Measurements from ENCODE around the gene BLOC1S1. TPM values are rescaled to one million over a fixed set of nuclear protein-coding genes. Genes with fewer than 3 reads are reported as not detected.
A peak's percentile ranks its signal among the peaks of the same experiment; 100 is the strongest.

Gene BLOC1S1
- total and polyA plus RNA-seq, 9 of the 15 experiments (the other 6 are each of a cell fraction or from before 2014, with no cell fraction given): 75.2 to 161 (median 98.8) TPM

DNA sequence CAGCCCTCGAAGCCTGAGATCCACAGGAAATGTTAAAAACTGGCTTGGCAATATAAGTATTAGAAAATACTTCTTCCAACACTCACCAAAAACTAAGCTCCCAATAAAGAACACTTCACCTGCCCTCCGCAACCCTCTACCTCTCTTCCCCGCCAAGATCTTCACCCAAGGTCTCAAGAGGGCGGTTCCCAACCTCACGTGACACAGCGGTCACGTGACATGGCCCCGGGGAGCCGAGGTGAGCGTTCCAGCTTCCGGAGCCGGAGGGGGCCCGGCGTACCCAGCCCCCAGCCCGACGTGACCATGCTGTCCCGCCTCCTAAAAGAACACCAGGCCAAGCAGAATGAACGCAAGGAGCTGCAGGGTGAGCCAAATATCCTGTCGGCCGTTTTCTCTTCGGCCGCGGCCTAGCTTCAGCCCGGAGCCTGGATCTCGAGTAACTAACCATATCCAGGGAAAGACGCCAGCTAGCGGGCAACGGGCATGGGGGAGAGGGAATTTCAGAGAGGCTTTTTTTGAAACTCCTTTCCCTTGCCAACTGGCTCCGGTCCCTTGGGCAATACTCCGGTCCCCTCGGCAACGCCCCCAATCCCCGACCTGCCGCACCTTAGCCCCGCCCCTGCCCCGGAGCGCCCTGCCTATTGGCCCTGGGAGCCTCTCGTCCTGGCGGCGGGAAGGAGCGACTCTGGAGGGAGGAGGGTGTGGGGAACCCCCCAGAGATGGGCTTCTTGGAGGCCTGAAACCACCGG is at the start of gene BLOC1S1 (continued):
- TF ChIP-seq, protein P1, sequence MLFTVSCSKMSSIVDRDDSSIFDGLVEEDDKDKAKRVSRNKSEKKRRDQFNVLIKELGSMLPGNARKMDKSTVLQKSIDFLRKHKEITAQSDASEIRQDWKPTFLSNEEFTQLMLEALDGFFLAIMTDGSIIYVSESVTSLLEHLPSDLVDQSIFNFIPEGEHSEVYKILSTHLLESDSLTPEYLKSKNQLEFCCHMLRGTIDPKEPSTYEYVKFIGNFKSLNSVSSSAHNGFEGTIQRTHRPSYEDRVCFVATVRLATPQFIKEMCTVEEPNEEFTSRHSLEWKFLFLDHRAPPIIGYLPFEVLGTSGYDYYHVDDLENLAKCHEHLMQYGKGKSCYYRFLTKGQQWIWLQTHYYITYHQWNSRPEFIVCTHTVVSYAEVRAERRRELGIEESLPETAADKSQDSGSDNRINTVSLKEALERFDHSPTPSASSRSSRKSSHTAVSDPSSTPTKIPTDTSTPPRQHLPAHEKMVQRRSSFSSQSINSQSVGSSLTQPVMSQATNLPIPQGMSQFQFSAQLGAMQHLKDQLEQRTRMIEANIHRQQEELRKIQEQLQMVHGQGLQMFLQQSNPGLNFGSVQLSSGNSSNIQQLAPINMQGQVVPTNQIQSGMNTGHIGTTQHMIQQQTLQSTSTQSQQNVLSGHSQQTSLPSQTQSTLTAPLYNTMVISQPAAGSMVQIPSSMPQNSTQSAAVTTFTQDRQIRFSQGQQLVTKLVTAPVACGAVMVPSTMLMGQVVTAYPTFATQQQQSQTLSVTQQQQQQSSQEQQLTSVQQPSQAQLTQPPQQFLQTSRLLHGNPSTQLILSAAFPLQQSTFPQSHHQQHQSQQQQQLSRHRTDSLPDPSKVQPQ (CRISPR knock-in tag; IDR thresholded peaks at IDR 0.05; ENCODE audit: borderline replicate concordance): 0 out of 2 replicates have a peak, but pooled peaks have one; percentile 40
- TF ChIP-seq PTBP1 (IDR thresholded peaks at IDR 0.05; ENCODE audit: low read depth, low read length) (0 out of 2 replicates have a peak, but pooled peaks have one; percentile 19), ZNF589 (CRISPR knock-in tag; IDR thresholded peaks at IDR 0.05; ENCODE audit: low read depth) (peak; percentile 41; the same call in 1 of the 2 replicates), GABPA (tag; conservative IDR thresholded peaks at IDR 0.05; ENCODE audit: low read depth) (peak; percentile 85), CC2D1A (IDR thresholded peaks at IDR 0.05) (peak; percentile 42; the same call in 1 of the 2 replicates), ZEB2 (IDR thresholded peaks at IDR 0.05) (peak; percentile 68; the same call in 1 of the 2 replicates)
- TF ChIP-seq, protein P2, sequence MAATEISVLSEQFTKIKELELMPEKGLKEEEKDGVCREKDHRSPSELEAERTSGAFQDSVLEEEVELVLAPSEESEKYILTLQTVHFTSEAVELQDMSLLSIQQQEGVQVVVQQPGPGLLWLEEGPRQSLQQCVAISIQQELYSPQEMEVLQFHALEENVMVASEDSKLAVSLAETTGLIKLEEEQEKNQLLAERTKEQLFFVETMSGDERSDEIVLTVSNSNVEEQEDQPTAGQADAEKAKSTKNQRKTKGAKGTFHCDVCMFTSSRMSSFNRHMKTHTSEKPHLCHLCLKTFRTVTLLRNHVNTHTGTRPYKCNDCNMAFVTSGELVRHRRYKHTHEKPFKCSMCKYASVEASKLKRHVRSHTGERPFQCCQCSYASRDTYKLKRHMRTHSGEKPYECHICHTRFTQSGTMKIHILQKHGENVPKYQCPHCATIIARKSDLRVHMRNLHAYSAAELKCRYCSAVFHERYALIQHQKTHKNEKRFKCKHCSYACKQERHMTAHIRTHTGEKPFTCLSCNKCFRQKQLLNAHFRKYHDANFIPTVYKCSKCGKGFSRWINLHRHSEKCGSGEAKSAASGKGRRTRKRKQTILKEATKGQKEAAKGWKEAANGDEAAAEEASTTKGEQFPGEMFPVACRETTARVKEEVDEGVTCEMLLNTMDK (IDR thresholded peaks at IDR 0.05; ENCODE audit: borderline replicate concordance, insufficient read depth, low read depth, low read length, poor library complexity, severe bottlenecking): peak; percentile 67
- TF ChIP-seq, protein P3, sequence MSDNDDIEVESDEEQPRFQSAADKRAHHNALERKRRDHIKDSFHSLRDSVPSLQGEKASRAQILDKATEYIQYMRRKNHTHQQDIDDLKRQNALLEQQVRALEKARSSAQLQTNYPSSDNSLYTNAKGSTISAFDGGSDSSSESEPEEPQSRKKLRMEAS (CRISPR knock-in tag; IDR thresholded peaks at IDR 0.05): peak; percentile 85
- TF ChIP-seq, protein P4, sequence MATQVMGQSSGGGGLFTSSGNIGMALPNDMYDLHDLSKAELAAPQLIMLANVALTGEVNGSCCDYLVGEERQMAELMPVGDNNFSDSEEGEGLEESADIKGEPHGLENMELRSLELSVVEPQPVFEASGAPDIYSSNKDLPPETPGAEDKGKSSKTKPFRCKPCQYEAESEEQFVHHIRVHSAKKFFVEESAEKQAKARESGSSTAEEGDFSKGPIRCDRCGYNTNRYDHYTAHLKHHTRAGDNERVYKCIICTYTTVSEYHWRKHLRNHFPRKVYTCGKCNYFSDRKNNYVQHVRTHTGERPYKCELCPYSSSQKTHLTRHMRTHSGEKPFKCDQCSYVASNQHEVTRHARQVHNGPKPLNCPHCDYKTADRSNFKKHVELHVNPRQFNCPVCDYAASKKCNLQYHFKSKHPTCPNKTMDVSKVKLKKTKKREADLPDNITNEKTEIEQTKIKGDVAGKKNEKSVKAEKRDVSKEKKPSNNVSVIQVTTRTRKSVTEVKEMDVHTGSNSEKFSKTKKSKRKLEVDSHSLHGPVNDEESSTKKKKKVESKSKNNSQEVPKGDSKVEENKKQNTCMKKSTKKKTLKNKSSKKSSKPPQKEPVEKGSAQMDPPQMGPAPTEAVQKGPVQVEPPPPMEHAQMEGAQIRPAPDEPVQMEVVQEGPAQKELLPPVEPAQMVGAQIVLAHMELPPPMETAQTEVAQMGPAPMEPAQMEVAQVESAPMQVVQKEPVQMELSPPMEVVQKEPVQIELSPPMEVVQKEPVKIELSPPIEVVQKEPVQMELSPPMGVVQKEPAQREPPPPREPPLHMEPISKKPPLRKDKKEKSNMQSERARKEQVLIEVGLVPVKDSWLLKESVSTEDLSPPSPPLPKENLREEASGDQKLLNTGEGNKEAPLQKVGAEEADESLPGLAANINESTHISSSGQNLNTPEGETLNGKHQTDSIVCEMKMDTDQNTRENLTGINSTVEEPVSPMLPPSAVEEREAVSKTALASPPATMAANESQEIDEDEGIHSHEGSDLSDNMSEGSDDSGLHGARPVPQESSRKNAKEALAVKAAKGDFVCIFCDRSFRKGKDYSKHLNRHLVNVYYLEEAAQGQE (IDR thresholded peaks at IDR 0.05; ENCODE audit: borderline replicate concordance): peak; percentile 96
- TF ChIP-seq, protein P4 (CRISPR knock-in tag; IDR thresholded peaks at IDR 0.05; ENCODE audit: low read depth): 0 out of 2 replicates have a peak, but pooled peaks have one; percentile 24
- TF ChIP-seq, protein P5, sequence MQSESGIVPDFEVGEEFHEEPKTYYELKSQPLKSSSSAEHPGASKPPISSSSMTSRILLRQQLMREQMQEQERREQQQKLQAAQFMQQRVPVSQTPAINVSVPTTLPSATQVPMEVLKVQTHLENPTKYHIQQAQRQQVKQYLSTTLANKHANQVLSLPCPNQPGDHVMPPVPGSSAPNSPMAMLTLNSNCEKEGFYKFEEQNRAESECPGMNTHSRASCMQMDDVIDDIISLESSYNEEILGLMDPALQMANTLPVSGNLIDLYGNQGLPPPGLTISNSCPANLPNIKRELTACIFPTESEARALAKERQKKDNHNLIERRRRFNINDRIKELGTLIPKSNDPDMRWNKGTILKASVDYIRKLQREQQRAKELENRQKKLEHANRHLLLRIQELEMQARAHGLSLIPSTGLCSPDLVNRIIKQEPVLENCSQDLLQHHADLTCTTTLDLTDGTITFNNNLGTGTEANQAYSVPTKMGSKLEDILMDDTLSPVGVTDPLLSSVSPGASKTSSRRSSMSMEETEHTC (IDR thresholded peaks at IDR 0.05): peak; percentile 83; the same call in 1 of the 2 replicates
